HG03064 (cell line): ENCODE data around the gene HTRA3.

ENCODE experiments used
- ATAC-seq: cut with Tn5 transposase; IDR thresholded peaks from one replicate; pipeline ENCODE4 v1.9.1; 2021; ENCODE audit warnings: low read depth; ENCODE audit not compliant: unreplicated experiment

The HTRA3 gene

GRCh38 chr4:8351931-8352367, 82.4 kb downstream of the HTRA3 start:
- no peak for ATAC-seq

- no peak for ATAC-seq
These were observed 83.0 kb downstream of the HTRA3 start for GRCh38 chr4:8352368-8353157.

GRCh38 chr4:8353158-8353669, 83.7 kb downstream of the HTRA3 start:
- ATAC-seq, result no peak

- ATAC-seq, result no peak
These were observed 84.4 kb downstream of the HTRA3 start for GRCh38 chr4:8353912-8354453.

GRCh38 chr4:8355306-8355705, 85.8 kb downstream of the HTRA3 start:
- no peak for ATAC-seq

- no peak for ATAC-seq
These were observed 86.5 kb downstream of the HTRA3 start for GRCh38 chr4:8355864-8356565.
